ENCODE results near the gene WDR91. TPM values are rescaled to one million over a fixed set of nuclear protein-coding genes. Genes with fewer than 3 reads are reported as not detected.

Gene WDR91
- total RNA-seq, 1 experiment from 2014 or later, result 7.3 TPM

DNA sequence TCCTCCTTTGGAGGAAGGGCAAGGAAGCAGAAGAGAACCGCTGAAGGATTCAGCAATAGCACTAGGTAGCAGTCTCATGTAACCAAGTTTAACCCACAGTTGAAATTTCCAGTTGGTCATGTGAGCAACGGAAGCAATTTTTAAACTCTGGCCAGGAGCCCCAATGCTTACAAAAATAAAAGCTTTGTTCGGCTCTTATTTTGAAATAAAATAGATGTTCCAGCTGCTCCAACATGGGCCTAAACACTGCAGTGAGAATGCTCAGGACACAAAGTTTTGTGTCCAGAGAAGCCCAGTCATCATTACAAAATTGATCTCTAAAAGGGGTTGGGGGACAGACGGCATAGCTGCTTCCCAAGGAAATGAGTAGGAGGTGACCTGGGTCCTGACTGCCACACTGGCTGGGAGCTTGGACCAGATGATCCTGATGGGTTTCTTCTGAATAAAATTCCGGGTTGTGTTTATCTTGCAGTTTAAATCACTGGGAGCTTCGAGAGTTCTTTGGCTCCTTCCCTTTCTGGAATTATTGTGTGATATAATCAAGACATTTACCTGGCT, 63.9 kb downstream of the WDR91 start:
- TF ChIP-seq, protein P1, sequence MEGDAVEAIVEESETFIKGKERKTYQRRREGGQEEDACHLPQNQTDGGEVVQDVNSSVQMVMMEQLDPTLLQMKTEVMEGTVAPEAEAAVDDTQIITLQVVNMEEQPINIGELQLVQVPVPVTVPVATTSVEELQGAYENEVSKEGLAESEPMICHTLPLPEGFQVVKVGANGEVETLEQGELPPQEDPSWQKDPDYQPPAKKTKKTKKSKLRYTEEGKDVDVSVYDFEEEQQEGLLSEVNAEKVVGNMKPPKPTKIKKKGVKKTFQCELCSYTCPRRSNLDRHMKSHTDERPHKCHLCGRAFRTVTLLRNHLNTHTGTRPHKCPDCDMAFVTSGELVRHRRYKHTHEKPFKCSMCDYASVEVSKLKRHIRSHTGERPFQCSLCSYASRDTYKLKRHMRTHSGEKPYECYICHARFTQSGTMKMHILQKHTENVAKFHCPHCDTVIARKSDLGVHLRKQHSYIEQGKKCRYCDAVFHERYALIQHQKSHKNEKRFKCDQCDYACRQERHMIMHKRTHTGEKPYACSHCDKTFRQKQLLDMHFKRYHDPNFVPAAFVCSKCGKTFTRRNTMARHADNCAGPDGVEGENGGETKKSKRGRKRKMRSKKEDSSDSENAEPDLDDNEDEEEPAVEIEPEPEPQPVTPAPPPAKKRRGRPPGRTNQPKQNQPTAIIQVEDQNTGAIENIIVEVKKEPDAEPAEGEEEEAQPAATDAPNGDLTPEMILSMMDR (IDR thresholded peaks at IDR 0.05; ENCODE audit: unreplicated experiment), result no peak
- no peaks in the 10 kb centered on the region for H3K36me3 Mint-ChIP-seq (ENCODE audit: insufficient read depth, unreplicated experiment)
- BruUV-seq (replicated peaks), result no TSS peak
- H3K4me3 Mint-ChIP-seq (ENCODE audit: unreplicated experiment), result peak overlapping the region; percentile 39
- CTCF ChIA-PET, result interaction anchor here (0.7 to 1.1 kb wide), 3 partner anchors 10 to 161 kb away, joined by 3 read pairs; partner anchors contain the start of gene AGBL3
- intact Hi-C loops (cut with micrococcal nuclease), result loop anchor here (2.0 kb wide), 1 partner anchor 71 kb away; no protein-coding TSS in a partner anchor
- H3K9me3 Mint-ChIP-seq (ENCODE audit: unreplicated experiment), result no peaks in the 10 kb centered on the region
- DNase-seq (ENCODE audit: unreplicated experiment), result no peak
- H3K27me3 Mint-ChIP-seq (ENCODE audit: insufficient read depth, unreplicated experiment), result no peaks in the 10 kb centered on the region
- peak overlapping the region; percentile 46 for H3K27ac Mint-ChIP-seq (ENCODE audit: low read depth, unreplicated experiment)
- POLR2A ChIA-PET, result interaction anchor here (0.7 to 4.7 kb wide), 7 partner anchors 10 to 161 kb away, joined by 3 to 32 read pairs (median 4); partner anchors contain the start of genes AGBL3 and CYREN
- peaks cover 7% of the 10 kb centered on the region for H3K4me1 Mint-ChIP-seq (ENCODE audit: insufficient read depth, unreplicated experiment)

DNA sequence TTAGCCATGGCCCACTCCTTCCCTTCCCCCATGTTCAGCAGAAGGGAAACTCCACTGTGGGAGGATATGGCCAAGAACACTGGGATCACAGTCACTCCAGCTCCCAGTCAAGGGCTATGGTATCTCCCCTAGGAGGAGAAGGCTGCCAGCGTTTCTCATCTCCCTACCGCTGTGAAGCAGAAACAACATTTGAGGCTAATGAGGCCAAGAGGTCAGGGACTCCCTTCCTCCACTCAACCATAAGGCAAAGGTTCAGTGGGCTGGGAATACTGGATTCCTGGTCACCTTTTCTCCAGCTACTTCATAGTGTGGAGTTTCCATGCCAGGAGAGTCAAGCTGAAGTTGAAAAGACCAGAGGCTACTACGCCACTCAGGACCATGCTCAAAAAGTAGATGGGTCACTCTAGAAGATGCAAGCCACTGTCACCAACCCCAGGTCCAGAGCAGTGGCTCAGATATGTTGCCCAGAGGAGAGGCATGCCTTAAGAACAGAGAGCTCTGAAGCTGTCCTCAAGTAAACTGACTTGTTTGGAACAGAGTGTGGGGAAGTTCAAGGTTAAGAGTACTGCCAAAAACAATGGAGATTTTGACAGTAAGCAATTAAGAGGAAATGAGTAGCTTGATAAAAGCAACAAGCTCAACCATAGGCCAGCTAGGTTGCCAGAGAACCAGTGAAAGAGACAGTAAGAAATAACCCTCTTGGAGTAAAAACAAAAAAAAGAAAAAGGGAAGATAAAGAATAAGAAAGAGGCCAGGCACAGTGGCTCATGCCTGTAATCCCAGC, 67.2 kb downstream of the WDR91 start:
- peaks cover 7% of the 10 kb centered on the region for H3K4me1 Mint-ChIP-seq (ENCODE audit: insufficient read depth, unreplicated experiment)
- DNase-seq (ENCODE audit: unreplicated experiment), result no peak
- H3K4me3 Mint-ChIP-seq (ENCODE audit: unreplicated experiment), result no peak overlapping the region
- intact Hi-C loops (cut with micrococcal nuclease), result no loop called here
- no TSS peak for BruUV-seq (replicated peaks)
- no peaks in the 10 kb centered on the region for H3K9me3 Mint-ChIP-seq (ENCODE audit: unreplicated experiment)
- no peaks in the 10 kb centered on the region for H3K36me3 Mint-ChIP-seq (ENCODE audit: insufficient read depth, unreplicated experiment)
- no peak overlapping the region for H3K27ac Mint-ChIP-seq (ENCODE audit: low read depth, unreplicated experiment)
- ChIA-PET POLR2A (interaction anchor here (0.6 to 1.0 kb wide), 2 partner anchors 13 to 25 kb away, joined by 3 read pairs; no protein-coding TSS in a partner anchor), CTCF (interaction anchor here (1.3 kb wide), 1 partner anchor 31 kb away, joined by 3 read pairs; no protein-coding TSS in a partner anchor)
- H3K27me3 Mint-ChIP-seq (ENCODE audit: insufficient read depth, unreplicated experiment), result no peaks in the 10 kb centered on the region
- TF ChIP-seq, protein P1 (IDR thresholded peaks at IDR 0.05; ENCODE audit: unreplicated experiment), result no peak

Small RNA genes within 50 kb of the gene (microRNA-seq; reads per million reads assigned to microRNA genes)
- 0.40 reads per million for gene MIR6509

Other genes starting within 250 kb of the WDR91 start
- 1.1 and 1.8 TPM in 2 replicates for gene AGBL3, start 225.0 kb downstream of the WDR91 start, total RNA-seq (2022)
- gene TMEM140, start 63.5 kb downstream of the WDR91 start, total RNA-seq (2022), result not detected in 2 replicates
- 66.0 and 71.0 TPM in 2 replicates for gene CYREN, start 40.8 kb downstream of the WDR91 start, total RNA-seq (2022)
- gene STRA8, start 22.3 kb upstream of the WDR91 start, total RNA-seq (2022), result not detected in 2 replicates

All from MCF 10A (cell line).